AG20443 (cell line): ENCODE data around the gene TXNRD2.

ENCODE experiments used
- DNase-seq: peaks from one replicate; pipeline ENCODE4 v3.0.0; 2012; ENCODE audit warnings: low spot score, mixed read lengths

TXNRD2 gene

GRCh38 chr22:19875531-19876313 is 65.9 kb downstream of the TXNRD2 start:
- DNase-seq = no peak

DNA sequence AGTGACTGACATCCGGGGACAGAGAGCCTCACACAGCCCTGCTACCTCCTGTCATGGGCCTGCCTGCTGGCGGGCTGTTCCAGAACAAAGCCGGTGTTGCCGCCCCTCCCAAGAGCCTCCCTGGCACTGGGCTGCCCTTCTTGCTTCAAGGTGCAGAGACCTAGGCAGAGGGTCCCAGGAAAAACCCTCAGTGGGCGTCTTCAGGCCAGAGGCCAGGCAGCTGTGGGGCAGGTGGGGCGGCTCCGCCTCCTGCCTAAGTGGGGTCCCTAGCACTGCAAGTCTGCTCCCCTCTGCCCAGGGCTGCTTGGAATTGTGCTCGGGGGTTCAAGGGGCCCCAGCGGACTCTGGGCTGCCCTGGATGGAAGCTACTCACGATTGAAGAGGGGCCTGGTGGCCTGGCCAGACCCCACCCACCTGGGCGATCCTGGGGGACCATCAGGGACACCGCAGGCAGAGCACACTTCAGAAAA is 66.5 kb downstream of the TXNRD2 start:
- no peak for DNase-seq

DNA sequence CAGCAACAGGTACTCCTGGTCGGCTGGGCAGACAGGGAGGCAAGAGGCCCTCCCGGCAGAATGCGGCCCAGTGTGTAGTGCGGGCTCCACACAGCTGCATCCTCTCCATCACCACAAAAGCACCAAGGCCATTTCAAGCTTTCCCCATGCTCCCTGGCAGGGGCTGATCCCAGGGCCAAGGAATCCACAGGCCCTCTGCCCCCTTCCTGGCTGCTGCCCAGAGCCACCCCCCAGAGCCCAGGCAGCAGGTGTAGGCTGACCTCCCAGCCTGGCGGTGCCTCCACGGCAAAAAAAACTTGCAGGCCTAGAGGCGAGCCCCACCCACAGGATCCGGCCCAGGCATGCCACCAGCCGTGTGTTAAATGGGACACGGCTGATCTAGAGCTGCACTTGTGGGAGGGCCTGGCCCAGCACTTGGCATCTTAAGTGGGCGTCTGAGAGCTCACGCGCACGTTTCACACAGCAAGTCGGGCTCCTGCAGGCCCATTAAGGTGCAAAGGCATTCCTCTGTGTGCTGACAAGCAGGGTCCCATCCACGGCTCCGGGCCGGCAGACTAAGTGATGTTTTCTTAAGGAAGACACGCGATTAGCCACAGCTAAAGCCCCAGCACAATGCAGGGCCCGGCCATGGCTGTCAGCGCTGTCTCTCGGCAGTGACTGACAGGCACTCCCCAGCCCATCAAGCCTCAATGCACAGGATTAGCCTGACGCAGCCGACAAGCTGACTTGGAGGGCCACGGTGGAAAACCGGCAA is 67.1 kb downstream of the TXNRD2 start:
- no peak for DNase-seq

GRCh38 chr22:19873960-19874306 is 67.7 kb downstream of the TXNRD2 start:
- DNase-seq = no peak

DNA sequence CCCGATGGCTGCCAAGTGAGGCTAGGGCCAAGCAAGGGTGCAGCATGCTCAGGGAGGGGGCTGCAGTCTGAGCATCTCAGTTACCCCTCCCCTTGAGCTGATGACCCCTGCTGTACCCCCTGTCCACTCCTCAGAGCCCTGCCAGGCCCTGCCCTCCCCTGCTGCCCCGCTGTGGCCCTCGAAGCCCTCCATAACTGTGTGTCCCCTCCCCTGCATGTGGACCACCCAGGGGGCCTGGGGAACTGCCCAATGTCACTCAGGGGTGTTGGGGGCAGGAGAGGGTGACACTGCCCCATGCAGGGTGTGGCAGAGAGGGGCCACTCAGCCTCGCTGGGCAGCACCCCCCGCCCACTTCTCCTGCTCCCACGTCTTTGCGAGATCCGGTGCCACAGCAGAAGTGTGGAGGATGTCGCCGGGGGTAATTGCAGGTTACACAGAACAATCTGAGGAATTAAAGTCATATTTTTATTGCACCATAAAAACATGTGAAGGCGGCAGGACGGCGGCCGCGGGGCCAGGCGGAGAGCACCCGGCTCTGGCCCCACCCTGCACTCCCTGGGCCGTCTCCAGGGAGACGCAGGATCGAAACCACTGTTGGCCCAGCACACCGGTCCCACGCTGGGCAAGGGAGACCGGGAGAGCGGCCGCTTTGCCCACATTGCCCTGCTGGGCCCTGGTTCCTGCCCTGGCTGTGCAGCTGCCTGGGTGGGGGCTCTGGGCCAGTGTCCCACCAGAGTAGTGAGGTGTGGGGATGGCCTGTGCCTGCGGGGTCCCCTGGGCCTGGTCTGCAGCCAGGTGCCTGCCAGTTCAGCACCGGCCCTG is 68.3 kb downstream of the TXNRD2 start:
- DNase-seq = no peak

- no peak for DNase-seq
Observed at GRCh38 chr22:19872779-19873137, 68.9 kb downstream of the TXNRD2 start.

- DNase-seq = no peak
Observed at GRCh38 chr22:19871845-19872778, 69.5 kb downstream of the TXNRD2 start.

GRCh38 chr22:19871023-19871844 is 70.4 kb downstream of the TXNRD2 start:
- DNase-seq = no peak

DNA sequence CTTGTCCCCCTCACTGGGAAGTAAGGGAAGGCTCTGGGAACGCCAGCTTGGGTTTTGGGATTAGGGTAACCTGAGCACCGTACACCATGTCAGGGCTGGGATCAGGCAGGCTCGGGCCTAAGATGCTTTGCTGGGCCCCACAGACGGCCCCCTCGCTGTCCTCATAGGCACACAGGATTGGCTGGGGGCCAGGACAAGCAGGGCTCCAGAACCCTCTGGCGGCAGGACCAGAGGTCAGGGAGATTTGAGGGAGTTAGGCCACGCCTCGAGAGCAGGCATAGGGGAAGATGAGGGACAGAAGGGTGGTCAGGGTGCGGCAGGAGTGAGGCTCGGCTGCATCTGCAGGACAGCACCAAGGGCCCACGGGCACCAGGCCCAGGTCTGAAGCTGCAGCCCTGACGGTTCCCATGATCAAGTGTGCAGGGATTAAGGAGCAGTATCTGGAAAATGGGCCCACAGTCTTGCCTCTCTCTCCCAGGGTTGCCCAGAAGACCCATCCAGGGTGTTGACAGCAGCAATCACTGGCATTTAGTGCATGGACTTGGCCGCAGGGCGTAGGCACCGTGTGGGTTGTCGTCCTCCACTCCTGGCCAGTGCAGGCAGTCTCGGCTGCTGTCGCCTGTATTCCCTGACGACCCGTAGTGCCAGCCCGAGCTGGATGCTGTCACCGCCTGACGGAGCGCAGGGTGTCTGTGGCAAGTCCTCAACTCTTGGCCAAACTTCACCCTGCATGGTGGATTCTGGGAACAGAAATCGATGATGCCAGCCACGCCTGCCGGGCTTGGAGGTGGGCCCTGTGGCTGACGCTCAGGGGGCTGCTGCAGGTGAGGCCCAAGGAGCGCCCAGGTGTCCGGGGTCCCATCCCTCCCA is 71.2 kb downstream of the TXNRD2 start:
- no peak for DNase-seq

GRCh38 chr22:19869497-19870152 is 72.0 kb downstream of the TXNRD2 start:
- no peak for DNase-seq

DNA sequence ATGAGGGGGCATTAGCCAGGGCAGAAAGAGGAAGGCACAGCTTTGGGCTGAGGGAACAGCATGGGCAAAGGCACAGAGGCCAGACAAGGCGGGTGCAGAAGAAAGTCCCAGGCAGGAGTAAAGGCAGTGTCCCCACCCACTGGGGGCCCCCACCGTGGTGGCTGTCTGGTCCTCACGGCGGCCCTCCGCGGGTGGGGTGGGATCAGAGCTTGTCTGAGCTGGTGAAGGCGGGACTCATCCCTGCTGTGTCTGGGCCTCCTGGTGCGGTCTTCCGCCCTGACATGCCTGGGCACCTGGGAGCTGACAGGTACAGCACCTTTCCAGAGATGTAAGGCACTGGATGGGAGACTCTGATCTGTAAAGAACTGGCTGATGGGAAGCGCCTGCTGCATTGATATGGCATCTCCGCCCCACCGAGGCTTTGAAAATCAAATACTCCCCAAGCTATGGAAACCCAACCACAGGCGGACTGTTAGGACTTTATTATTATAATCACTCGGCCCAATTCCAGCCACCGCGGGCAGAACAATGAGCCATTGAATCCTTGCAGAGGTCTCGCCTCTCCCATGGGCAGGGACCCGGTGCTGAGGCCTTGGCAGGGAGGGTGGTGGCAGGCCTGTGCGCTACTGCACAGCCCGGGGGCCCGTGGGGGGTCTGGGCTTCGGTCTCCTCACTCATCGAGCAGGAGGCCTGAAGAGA is 72.7 kb downstream of the TXNRD2 start:
- DNase-seq = no peak

GRCh38 chr22:19868333-19868732 is 73.3 kb downstream of the TXNRD2 start:
- no peak for DNase-seq

DNA sequence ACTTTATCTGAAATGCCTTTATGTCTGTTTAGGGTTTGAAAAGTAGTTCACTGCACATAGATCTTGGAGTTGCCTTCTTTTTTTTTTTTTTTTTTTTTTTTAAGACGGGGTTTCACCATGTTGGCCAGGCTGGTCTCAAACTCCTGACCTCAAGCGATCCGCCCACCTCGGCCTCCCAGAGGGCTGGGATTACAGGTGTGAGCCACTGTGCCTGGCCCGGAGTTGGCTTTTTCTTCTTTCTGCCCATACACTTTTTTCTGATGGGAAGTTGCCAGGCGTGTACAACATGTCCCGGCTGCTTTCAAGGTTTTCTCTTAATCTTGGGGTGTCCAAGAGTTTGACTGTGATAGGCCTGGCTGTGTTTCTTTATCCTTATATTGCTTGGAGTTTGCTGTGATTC is 74.0 kb downstream of the TXNRD2 start:
- no peak for DNase-seq

DNA sequence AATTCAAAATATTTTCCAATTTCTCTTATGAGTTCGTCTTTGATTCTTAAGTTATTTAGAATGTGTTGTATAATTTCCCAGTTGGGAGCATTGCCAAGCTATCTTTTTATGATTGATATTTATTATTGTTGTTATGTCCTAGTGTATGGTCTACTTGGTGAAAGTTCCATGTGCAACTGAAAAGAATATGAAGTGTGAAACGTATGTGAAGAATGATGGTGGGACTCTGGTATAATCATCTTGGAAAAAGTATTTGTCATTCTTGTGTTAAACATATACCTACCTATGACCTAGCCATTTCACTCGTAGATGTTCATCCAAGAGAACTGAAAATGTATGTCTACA is 75.0 kb downstream of the TXNRD2 start:
- DNase-seq = no peak

GRCh38 chr22:19865141-19865829 is 76.3 kb downstream of the TXNRD2 start:
- no peak for DNase-seq

GRCh38 chr22:19864538-19865106 is 77.0 kb downstream of the TXNRD2 start:
- no peak for DNase-seq

- DNase-seq = no peak
Observed at GRCh38 chr22:19863571-19863970, 78.0 kb downstream of the TXNRD2 start.
